Activated naive CD4-positive, alpha-beta T cell treated with anti-CD3 and anti-CD28 coated beads, Interleukin-2, amount 50 U/mL, for 24 hours (primary cell): ENCODE results near the gene HSPB8.

ENCODE experiments used
- H3K27ac Mint-ChIP-seq: one replicate; pipeline ENCODE4 v1.8.0; 2021; ENCODE audit warnings: mild to moderate bottlenecking, mixed read lengths
- H3K27me3 Mint-ChIP-seq: one replicate; pipeline ENCODE4 v1.8.0; 2021; ENCODE audit warnings: mixed read lengths
- H3K36me3 Mint-ChIP-seq: one replicate; pipeline ENCODE4 v1.8.0; 2021; ENCODE audit warnings: mixed read lengths
- H3K4me1 Mint-ChIP-seq: one replicate; pipeline ENCODE4 v1.8.0; 2021; ENCODE audit warnings: mixed read lengths
- H3K4me3 Mint-ChIP-seq: one replicate; pipeline ENCODE4 v1.8.0; 2021; ENCODE audit warnings: mild to moderate bottlenecking, mixed read lengths
- H3K9me3 Mint-ChIP-seq: one replicate; pipeline ENCODE4 v1.8.0; 2021; ENCODE audit warnings: mixed read lengths

Gene HSPB8

GRCh38 chr12:119181202-119181601 is 2.5 kb downstream of the HSPB8 start:
- H3K27ac Mint-ChIP-seq: no peak overlapping the region
- H3K4me1 Mint-ChIP-seq: no peaks in the 10 kb centered on the region
- H3K4me3 Mint-ChIP-seq: no peak overlapping the region
- H3K9me3 Mint-ChIP-seq: no peaks in the 10 kb centered on the region
- peaks cover 9% of the 10 kb centered on the region for H3K27me3 Mint-ChIP-seq
- H3K36me3 Mint-ChIP-seq: no peaks in the 10 kb centered on the region

DNA sequence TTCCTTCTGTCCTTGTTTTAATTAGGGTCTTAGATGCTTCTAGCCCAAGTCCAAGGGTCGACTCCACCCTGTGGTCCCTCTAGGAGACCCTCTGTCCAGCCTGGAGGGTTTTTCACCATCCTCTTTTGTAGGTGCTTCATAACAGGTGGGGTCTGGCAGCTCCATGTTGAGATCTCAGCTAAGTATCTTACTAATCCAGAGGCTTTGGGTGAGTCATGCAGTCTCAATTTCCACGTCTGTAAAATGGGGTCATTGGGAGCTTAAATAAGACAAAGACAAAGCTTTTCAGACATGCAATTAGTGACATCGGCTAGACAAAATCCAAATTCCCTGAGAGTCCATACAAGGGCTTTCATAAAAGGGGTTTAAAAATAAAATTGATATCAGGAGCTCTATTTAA is 3.2 kb downstream of the HSPB8 start:
- no peaks in the 10 kb centered on the region for H3K36me3 Mint-ChIP-seq
- no peaks in the 10 kb centered on the region for H3K9me3 Mint-ChIP-seq
- no peaks in the 10 kb centered on the region for H3K4me1 Mint-ChIP-seq
- H3K27ac Mint-ChIP-seq: no peak overlapping the region
- H3K27me3 Mint-ChIP-seq: peaks cover 8% of the 10 kb centered on the region
- no peak overlapping the region for H3K4me3 Mint-ChIP-seq

DNA sequence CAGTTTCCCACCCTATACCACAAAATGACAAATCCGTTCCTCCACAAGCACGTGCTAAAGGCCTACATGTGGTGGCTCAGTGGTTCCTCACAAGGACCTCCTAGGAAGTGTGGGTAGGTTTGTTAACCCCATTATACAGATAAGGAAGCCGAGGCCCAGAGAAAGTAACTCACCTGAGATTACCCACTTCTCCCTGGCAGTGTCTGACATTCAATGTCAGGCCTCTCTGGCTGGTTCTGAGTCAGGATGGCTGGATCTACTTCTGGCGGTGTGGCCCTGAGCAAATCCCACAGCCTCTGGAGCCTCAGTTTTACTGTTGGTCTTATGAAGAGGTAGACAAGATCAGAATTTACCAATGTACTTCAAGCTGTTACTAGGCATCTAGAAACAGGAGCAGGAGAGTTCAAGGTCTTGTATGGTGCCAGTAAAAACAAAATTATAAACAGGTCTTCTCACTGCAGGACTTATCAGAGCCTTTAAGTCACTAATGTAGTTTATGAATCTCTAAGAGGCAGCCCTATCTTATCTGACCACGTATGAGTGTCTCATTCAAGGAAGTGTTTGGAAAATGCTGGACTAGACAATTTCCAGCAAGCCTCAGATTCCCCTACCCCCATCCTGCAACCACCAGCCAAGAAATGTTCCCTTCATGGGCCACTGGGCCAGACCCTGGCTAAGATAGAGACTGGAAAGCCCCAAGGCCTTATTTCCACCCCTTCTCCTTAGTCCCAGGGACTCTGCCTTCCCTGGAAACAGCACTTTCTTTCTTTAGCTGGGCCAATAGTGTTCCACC is 4.2 kb downstream of the HSPB8 start:
- Mint-ChIP-seq H3K4me1 (no peaks in the 10 kb centered on the region), H3K27me3 (peaks cover 3% of the 10 kb centered on the region), H3K27ac (no peak overlapping the region), H3K4me3 (no peak overlapping the region), H3K36me3 (no peaks in the 10 kb centered on the region), H3K9me3 (no peaks in the 10 kb centered on the region)

DNA sequence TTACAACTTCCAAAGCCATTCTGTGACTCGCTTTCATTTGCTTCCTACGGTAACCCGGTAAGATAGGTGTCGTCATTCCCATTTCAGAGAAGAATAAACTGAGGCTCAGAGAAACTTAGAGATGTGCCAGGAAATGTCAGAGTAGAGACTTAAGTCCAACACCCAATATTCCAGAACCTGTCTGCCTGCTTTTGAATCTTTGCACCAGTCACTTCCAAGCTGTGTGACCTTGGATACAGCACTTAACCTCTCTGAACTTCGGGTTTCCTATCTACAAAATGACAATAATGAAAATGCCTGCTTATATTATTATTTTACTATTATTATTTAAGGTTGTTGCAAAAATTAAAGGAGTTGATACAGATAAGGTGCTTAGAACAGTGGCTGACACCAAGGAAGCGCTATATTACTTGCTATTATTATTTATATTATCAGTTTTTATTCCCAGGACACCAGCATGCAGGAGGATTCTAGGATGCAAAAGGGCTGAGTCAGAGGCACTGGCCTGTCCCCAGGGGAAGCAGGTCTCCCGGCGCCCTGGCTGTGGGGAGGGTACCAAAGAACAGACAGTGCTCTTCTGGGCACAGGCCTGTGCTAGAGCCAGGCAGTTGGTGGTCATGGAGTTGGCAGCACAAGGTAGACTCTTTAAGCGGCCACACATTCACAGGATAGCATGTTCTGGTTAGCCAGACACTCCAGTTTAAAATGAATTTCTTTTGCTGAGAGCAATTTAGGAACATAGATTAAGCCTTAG is 5.4 kb downstream of the HSPB8 start:
- H3K27ac Mint-ChIP-seq: no peak overlapping the region
- H3K9me3 Mint-ChIP-seq: no peaks in the 10 kb centered on the region
- H3K27me3 Mint-ChIP-seq: no peaks in the 10 kb centered on the region
- no peaks in the 10 kb centered on the region for H3K36me3 Mint-ChIP-seq
- no peaks in the 10 kb centered on the region for H3K4me1 Mint-ChIP-seq
- no peak overlapping the region for H3K4me3 Mint-ChIP-seq

DNA sequence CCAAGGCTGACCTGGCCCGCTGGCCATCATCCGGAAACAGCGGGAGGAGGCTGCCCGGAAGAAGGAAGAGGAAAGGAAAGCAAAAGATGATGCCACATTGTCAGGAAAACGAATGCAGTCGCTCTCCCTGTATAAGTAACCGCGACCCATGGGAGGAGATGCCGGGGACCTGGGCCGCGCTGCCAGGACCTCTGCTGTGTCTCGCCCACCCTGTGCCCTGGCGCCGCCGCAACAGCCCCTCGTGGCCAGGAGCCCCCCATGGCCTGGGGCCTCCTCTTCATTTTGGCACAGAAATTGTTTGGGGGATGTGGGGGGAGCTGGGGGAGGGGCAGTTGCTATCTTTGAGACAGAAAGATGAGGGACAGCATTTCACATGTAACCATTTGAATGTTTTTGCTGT is 16.5 kb downstream of the HSPB8 start:
- H3K36me3 Mint-ChIP-seq: no peaks in the 10 kb centered on the region
- no peaks in the 10 kb centered on the region for H3K4me1 Mint-ChIP-seq
- no peaks in the 10 kb centered on the region for H3K27me3 Mint-ChIP-seq
- peaks cover 7% of the 10 kb centered on the region for H3K9me3 Mint-ChIP-seq
- H3K27ac Mint-ChIP-seq: no peak overlapping the region
- no peak overlapping the region for H3K4me3 Mint-ChIP-seq

DNA sequence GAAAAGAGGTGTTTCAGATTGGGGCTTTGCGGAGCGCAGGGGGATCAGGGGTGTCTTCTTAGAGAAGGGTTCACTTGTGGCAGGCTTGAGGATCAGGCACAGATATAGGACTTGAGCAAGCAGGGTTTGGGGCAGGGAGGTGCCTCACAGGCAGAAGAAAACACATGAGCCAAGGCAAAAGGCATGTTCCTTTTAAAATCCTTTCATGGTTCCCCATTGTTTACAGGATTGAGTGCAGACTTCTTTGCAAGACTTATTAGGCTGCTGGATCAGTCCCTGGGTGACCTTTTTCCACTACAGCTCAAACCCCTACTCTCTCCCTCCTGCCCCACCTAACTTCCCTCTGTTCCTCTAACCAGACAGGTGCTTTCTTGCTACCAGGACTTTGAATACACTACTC is 19.7 kb downstream of the HSPB8 start:
- Mint-ChIP-seq H3K4me1 (no peaks in the 10 kb centered on the region), H3K27me3 (peaks cover 3% of the 10 kb centered on the region), H3K4me3 (no peak overlapping the region), H3K9me3 (peaks cover 7% of the 10 kb centered on the region), H3K36me3 (no peaks in the 10 kb centered on the region), H3K27ac (no peak overlapping the region)

DNA sequence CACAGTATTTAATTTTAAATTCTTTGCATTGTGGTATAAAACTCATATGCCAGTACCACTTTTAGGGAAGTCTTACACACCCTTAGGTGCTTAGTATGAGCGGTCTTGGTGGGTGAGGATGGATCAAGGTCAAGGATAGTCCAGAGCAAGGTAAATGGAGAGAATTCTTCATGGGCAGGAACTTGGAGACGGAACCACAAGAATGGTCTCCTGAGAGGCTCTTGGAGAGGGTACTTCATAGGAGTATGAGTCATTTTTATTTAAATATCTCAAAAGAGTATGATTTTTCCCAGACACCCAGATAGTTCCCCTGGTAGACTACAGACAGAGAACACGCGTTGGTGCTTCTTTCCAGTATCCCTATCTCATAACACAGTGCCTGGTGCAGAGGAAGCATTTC is 21.9 kb downstream of the HSPB8 start:
- Mint-ChIP-seq H3K4me3 (no peak overlapping the region), H3K27me3 (peaks cover 3% of the 10 kb centered on the region), H3K36me3 (no peaks in the 10 kb centered on the region), H3K27ac (no peak overlapping the region), H3K9me3 (no peaks in the 10 kb centered on the region), H3K4me1 (no peaks in the 10 kb centered on the region)

DNA sequence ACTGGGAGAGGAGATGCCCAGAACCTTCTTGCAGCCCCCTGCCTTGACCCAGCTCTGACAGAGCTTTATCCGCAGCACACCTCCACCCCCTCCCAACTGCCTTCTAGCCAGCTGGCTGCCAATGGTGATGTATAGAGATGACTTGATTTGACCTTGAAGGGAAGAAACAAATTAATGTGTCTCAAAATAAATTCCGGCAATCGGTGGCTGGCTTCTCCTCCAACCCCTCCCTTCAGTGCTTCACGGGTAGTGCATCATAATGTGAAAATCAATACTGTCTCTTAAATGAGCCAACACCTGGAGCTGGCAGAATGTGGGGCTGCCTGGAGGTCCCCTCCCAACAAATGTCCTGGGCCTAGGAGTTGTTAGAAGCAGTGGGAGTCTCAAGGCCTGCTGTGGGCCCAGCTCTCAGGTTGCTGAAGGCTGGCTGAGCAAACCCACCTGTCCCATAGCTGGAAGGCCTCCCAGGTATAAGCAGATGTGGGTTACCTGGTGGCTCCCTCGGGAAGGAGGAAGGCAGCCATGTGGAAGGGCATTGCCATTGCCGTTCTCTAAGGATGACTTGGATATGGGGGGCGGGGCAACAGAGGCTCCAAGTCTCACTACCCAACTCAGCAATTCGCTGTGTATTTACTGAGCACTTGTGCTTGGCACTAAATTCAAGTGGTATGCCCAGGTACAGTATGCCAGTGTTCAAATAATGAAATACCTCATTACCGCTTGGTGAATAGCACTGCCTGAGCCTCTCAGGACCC is 23.2 kb downstream of the HSPB8 start:
- Mint-ChIP-seq H3K9me3 (no peaks in the 10 kb centered on the region), H3K27me3 (peaks cover 3% of the 10 kb centered on the region), H3K4me3 (no peak overlapping the region), H3K36me3 (no peaks in the 10 kb centered on the region), H3K4me1 (no peaks in the 10 kb centered on the region), H3K27ac (no peak overlapping the region)

GRCh38 chr12:119202544-119202943 is 23.8 kb downstream of the HSPB8 start:
- Mint-ChIP-seq H3K9me3 (no peaks in the 10 kb centered on the region), H3K4me1 (no peaks in the 10 kb centered on the region), H3K4me3 (no peak overlapping the region), H3K27ac (no peak overlapping the region), H3K27me3 (peaks cover 3% of the 10 kb centered on the region), H3K36me3 (no peaks in the 10 kb centered on the region)

GRCh38 chr12:119204131-119204530 is 25.4 kb downstream of the HSPB8 start:
- no peak overlapping the region for H3K27ac Mint-ChIP-seq
- H3K9me3 Mint-ChIP-seq: no peaks in the 10 kb centered on the region

GRCh38 chr12:119204671-119205285 is 26.0 kb downstream of the HSPB8 start:
- H3K4me1 Mint-ChIP-seq: no peaks in the 10 kb centered on the region
- H3K27ac Mint-ChIP-seq: no peak overlapping the region
- H3K36me3 Mint-ChIP-seq: peaks cover 2% of the 10 kb centered on the region
- no peaks in the 10 kb centered on the region for H3K9me3 Mint-ChIP-seq
- no peak overlapping the region for H3K4me3 Mint-ChIP-seq
- peaks cover 3% of the 10 kb centered on the region for H3K27me3 Mint-ChIP-seq

More at GRCh38 chr12:119204131-119204530, 25.4 kb downstream of the HSPB8 start:
- Mint-ChIP-seq H3K36me3 (no peaks in the 10 kb centered on the region), H3K27me3 (peaks cover 3% of the 10 kb centered on the region), H3K4me3 (no peak overlapping the region), H3K4me1 (no peaks in the 10 kb centered on the region)

GRCh38 chr12:119206348-119207062 is 27.8 kb downstream of the HSPB8 start:
- Mint-ChIP-seq H3K27me3 (peaks cover 3% of the 10 kb centered on the region), H3K9me3 (no peaks in the 10 kb centered on the region), H3K36me3 (peaks cover 2% of the 10 kb centered on the region), H3K4me1 (no peaks in the 10 kb centered on the region), H3K4me3 (no peak overlapping the region), H3K27ac (no peak overlapping the region)

GRCh38 chr12:119207063-119207560 is 28.4 kb downstream of the HSPB8 start:
- H3K9me3 Mint-ChIP-seq: no peaks in the 10 kb centered on the region
- peaks cover 3% of the 10 kb centered on the region for H3K27me3 Mint-ChIP-seq
- H3K36me3 Mint-ChIP-seq: peaks cover 2% of the 10 kb centered on the region
- H3K4me1 Mint-ChIP-seq: no peaks in the 10 kb centered on the region
- no peak overlapping the region for H3K4me3 Mint-ChIP-seq
- no peak overlapping the region for H3K27ac Mint-ChIP-seq

GRCh38 chr12:119208626-119209061 is 29.9 kb downstream of the HSPB8 start:
- H3K4me1 Mint-ChIP-seq: no peaks in the 10 kb centered on the region
- no peaks in the 10 kb centered on the region for H3K9me3 Mint-ChIP-seq
- peaks cover 2% of the 10 kb centered on the region for H3K36me3 Mint-ChIP-seq
- H3K27ac Mint-ChIP-seq: no peak overlapping the region
- H3K27me3 Mint-ChIP-seq: no peaks in the 10 kb centered on the region
- no peak overlapping the region for H3K4me3 Mint-ChIP-seq

GRCh38 chr12:119211884-119212283 is 33.2 kb downstream of the HSPB8 start:
- H3K27me3 Mint-ChIP-seq: peaks cover 2% of the 10 kb centered on the region

More at GRCh38 chr12:119211884-119212283, 33.2 kb downstream of the HSPB8 start:
- no peaks in the 10 kb centered on the region for H3K4me1 Mint-ChIP-seq
- peaks cover 2% of the 10 kb centered on the region for H3K36me3 Mint-ChIP-seq
- no peak overlapping the region for H3K4me3 Mint-ChIP-seq
- H3K9me3 Mint-ChIP-seq: no peaks in the 10 kb centered on the region
- H3K27ac Mint-ChIP-seq: no peak overlapping the region
